AG04449 (cell line): ENCODE results near the gene TPSB2.
"Not testable (repeated sequence)": the region's sequence is repeated elsewhere in the genome, so short reads cannot be mapped to it uniquely, and the experiment has no call there.

Source experiments
- CTCF ChIA-PET: fragments of 350-600 bp; formaldehyde crosslinking; extraction: SDS; loops from one replicate; lab custom pipeline; 2021; ENCODE audit warnings: antibody characterized with exemption; lab: Yijun Ruan, JAX
- POLR2A ChIA-PET: fragments of 400-600, 350-600 bp; formaldehyde crosslinking; extraction: SDS; loops from one replicate; lab custom pipeline; 2020; ENCODE audit warnings: antibody characterized with exemption, inconsistent platforms; lab: Yijun Ruan, JAX
- DNase-seq: peaks from one replicate; pipeline ENCODE4 v3.0.0-alpha.2; 2010; ENCODE audit warnings: low read depth, low spot score
- H3K4me3 ChIP-seq: 2 replicates; pipeline ENCODE4 v1.5.1; 2011; ENCODE audit warnings: low read depth, mild to moderate bottlenecking, control low read depth, low read length
- TF ChIP-seq, protein P1 (sequence below): IDR thresholded peaks from one replicate; pipeline ENCODE4 v1.5.1; 2011; ENCODE audit warnings: mild to moderate bottlenecking, moderate library complexity, low read length, control low read depth, inconsistent platforms; ENCODE audit not compliant: insufficient read depth; ENCODE audit errors: missing control alignments

The TPSB2 gene

DNA sequence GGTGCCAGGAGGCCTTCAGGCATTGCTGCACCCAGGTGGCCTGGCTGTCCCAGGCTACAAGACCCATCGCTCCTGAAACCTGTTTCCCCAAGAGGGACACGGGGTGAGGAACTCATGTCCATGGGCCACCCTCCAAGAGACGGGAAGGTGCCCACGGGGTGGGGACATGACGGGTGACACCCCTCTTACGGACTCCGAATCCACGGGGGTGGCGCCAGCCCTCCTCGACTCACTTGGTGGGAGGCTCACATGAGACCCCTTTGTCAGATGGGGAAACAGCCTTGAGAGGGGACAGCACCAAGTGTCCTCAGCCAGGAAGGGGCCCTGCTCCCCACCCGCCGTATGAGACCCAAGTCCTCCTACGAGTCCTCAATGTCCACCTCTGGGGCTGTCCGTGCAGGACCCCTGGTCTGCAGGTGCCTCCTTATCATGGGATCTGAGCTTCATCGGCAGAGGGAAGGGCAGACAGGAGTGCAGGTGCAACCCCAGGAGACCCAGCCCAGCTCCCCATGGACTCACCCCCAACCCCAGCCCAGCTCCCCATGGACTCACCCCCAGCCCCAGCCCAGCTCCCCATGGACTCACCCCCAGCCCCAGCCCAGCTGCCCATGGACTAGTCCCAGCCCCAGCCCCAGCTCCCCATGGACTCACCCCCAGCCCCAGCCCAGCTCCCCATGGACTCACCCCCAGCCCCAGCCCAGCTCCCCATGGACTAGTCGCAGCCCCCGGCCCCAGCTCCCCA lies 658 bp upstream of the TPSB2 start:
- DNase-seq, H3K4me3 ChIP-seq, POLR2A ChIA-PET, CTCF ChIA-PET: not testable (repeated sequence)

DNA sequence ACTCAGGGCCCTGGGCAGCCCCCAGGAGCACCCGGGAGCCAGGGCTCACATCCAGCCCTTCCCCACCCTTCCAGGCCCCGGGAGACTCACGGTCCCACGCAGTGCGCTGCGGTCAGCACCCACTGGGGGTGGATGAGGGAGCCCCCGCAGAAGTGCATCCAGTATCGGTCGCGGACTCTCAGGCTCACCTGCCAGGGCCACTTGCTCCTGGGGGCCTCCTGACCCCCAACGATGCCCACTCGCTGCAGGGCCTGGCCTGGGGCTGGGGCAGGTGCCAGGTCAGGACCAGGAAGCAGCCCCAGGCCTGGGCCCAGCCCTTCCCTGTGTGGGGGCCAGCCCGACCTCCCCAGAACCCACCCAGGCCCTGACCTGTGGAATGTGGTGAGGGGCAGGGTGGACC lies 508 bp downstream of the TPSB2 start:
- DNase-seq, POLR2A ChIA-PET, CTCF ChIA-PET: not testable (repeated sequence)

DNA sequence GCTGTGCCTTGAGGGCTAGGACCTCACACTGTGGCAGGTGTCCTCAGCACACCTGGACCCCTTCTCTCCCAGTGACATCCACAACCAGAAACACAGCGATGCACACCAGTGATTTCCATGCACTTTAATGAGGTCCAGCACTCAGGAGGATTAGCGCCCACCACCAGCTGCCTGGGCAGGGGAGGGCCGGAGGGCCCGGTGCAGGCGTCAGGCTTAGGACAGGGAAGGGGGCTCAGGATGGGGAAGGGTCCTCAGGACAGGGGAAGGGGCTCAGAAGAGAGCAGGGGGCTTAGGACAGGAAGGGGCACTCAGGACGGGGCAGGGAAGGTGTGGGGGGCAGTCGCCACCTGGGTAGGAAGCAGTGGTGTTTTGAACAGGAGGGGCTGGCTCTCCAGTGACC lies 1.8 kb downstream of the TPSB2 start:
- POLR2A ChIA-PET, H3K4me3 ChIP-seq, CTCF ChIA-PET, DNase-seq: not testable (repeated sequence)

More for the DNA sequence above, 508 bp downstream of the TPSB2 start:
- not testable (repeated sequence) for H3K4me3 ChIP-seq

DNA sequence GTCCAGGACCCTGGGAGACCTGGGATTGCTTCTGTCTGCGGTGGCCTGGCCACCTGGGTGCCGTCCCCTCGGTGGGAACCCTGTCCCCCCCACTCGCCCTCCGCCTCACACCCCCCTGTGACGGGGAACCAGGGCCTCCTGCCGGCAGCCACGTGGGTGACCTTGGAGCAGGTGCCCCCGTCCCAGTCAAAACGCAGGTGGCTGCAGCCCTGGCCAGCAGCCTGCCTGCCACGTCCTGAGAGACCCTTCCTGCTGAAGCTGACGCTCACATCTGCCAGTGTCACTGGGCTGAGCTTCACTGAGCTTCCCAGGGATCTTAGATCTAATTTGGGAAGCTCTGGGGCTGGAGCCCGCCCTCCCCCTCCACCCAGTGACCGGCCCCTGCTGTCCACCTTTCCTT lies 3.3 kb downstream of the TPSB2 start:
- H3K4me3 ChIP-seq, DNase-seq, CTCF ChIA-PET, POLR2A ChIA-PET: not testable (repeated sequence)

- DNase-seq, CTCF ChIA-PET, H3K4me3 ChIP-seq, POLR2A ChIA-PET: not testable (repeated sequence)
Observed at GRCh38 chr16:1225728-1226311, 4.2 kb downstream of the TPSB2 start.

- TF ChIP-seq, protein P1, sequence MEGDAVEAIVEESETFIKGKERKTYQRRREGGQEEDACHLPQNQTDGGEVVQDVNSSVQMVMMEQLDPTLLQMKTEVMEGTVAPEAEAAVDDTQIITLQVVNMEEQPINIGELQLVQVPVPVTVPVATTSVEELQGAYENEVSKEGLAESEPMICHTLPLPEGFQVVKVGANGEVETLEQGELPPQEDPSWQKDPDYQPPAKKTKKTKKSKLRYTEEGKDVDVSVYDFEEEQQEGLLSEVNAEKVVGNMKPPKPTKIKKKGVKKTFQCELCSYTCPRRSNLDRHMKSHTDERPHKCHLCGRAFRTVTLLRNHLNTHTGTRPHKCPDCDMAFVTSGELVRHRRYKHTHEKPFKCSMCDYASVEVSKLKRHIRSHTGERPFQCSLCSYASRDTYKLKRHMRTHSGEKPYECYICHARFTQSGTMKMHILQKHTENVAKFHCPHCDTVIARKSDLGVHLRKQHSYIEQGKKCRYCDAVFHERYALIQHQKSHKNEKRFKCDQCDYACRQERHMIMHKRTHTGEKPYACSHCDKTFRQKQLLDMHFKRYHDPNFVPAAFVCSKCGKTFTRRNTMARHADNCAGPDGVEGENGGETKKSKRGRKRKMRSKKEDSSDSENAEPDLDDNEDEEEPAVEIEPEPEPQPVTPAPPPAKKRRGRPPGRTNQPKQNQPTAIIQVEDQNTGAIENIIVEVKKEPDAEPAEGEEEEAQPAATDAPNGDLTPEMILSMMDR, result no peak
- CTCF ChIA-PET, result interaction anchor here (0.6 kb wide), 1 partner anchor 31 kb away, joined by 3 read pairs; no protein-coding TSS in a partner anchor
- H3K4me3 ChIP-seq, result no peak within 1 kb of the TSS
- POLR2A ChIA-PET, result no interaction called here
- DNase-seq, result no peak
Observed at GRCh38 chr16:1225051-1225451, 4.9 kb downstream of the TPSB2 start, which contains the start of gene TPSG1. Gene TPSG1, minus strand, starts transcription at chr16:1225268. Its CDS starts 16 bp downstream, at chr16:1225252.

- POLR2A ChIA-PET, result no interaction called here
- CTCF ChIA-PET, result interaction anchor here (0.6 kb wide), 1 partner anchor 31 kb away, joined by 3 read pairs; no protein-coding TSS in a partner anchor
- TF ChIP-seq, protein P1, result no peak
Observed at GRCh38 chr16:1224558-1224957, 5.4 kb downstream of the TPSB2 start.

DNA sequence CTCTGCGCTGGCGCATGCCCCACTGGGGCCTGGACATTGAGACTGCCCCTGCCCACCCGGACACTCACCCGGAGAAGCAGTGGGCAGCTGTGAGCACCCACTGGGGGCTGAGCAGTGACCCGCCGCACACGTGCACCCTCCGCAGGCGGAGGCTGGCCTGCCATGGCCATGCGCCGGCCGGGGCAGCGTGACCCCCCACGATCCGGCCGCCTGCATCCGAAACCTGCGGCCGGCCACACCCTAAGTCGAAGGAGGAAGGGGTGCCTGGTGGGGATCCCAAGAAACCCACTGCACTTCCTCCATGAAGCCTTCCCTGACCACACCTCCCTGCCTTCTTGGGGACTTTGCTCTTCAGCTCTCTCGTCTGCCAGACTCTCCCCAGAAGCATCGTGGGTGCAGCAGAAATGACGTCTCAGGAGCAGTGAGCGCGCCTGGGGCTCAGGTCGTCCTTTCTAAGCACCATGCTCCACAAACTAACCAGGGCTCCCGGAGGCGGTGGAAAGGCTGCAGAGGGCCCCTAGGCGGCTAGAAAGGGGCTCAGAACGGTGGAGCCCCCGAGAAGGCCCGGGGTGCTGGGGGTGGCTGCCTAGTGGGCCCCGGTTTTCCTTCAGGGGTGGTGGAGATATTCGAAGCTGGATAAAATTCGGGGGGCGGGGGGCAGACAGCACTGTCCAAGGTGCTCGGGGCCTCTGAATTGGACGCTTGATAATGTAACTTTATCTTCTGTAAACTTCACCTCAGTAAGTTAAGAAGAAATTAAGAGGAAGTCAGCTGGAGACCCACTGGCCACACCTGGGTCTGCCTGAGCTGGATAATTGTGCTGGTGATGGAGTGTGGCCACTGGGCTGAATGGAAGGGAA lies 6.4 kb downstream of the TPSB2 start:
- POLR2A ChIA-PET, result no interaction called here
- no peak overlapping the region for H3K4me3 ChIP-seq
- DNase-seq, result no peak
- CTCF ChIA-PET, result no interaction called here
- TF ChIP-seq, protein P1, result no peak

More at GRCh38 chr16:1224558-1224957, 5.4 kb downstream of the TPSB2 start:
- H3K4me3 ChIP-seq, result no peak overlapping the region
- DNase-seq, result no peak
